Measurements from ENCODE around the gene DNAH1. TPM values are rescaled to one million over a fixed set of nuclear protein-coding genes. Genes with fewer than 3 reads are reported as not detected.

DNAH1 gene
- polyA plus RNA-seq, 1 donor (not counting 4 experiments of a cell fraction or from before 2014, with no cell fraction given) = 0.33 TPM

DNA sequence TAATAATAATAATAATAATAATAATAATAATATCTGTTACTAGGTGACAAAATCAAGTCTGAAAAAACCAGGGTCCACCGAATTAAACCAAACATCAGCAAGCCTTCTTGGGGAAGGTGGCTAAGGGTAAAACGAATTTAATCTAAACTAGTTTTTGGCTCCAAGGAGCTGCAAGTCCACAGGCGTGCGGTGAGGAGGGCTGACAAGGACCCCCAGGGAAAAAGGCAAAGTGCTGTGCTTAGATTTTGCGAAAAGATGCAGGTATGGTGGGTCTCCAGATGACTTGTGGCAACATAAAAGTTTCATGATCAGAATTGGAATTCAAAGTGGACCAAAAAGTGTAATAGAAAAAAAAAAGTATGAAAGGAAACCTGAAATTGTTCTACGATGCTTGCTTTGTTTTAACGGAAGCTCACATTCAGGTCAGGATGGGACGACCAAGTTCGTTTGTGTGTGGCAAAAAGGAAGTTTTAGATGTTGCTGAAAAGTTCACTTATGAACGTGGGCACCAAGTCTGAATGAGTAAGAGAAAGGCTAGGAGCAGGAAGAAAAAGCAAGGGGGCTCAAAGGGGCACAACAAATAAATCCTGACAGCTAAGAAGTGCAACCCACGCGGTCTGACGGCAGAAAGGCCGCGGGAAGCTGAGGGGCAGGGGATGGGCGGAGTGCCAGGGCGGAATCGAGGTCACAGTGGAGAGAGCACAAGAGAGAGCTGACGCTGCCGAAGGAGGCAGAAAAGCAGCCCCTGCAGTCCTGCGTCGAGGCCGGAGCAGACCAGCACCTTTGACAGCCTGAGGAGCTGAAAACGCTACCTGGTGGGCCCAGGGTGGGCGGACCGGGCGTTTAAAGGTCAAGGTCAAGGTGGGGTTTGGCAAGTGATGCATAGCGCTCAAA, 38.8 kb upstream of the DNAH1 start:
- no peak for DNase-seq (ENCODE audit: low read depth, low spot score)
- Histone ChIP-seq H2AFZ (ENCODE audit: control insufficient read depth, low read length) (no peak overlapping the region), H3K36me3 (ENCODE audit: control insufficient read depth in 2 of 2, extremely low read depth in 1 of 2, insufficient read depth in 2 of 2, low read length in 2 of 2) (peaks cover 1 to 11% of the 10 kb centered on the region in 2 experiments), H3K27ac (ENCODE audit: control insufficient read depth, insufficient read depth, low read length) (peak overlapping the region; percentile 93), H3K4me2 (ENCODE audit: control insufficient read depth, extremely low read depth, insufficient read depth, low read depth, low read length) (peak overlapping the region; percentile 98), H4K20me1 (ENCODE audit: control insufficient read depth, extremely low read depth, insufficient read depth, low read length) (peaks cover 7% of the 10 kb centered on the region), H3K79me2 (ENCODE audit: control insufficient read depth, insufficient read depth, low read length) (peaks cover 59% of the 10 kb centered on the region), H3K9me3 (ENCODE audit: control insufficient read depth, low read depth, low read length) (no peaks in the 10 kb centered on the region), H3K4me3 (ENCODE audit: control insufficient read depth in 2 of 3, extremely low read depth in 1 of 3, insufficient read depth in 2 of 3, low read depth in 1 of 3, low read length in 3 of 3) (peak overlapping the region; percentile 80 to 95 (median 86)), H3K9me1 (ENCODE audit: control insufficient read depth, extremely low read depth, insufficient read depth, low read length) (no peaks in the 10 kb centered on the region), H3K27me3 (ENCODE audit: control insufficient read depth, extremely low read depth, insufficient read depth, low read length) (no peaks in the 10 kb centered on the region), H3K4me1 (ENCODE audit: control insufficient read depth, extremely low read depth, insufficient read depth, low read length) (peaks cover 19% of the 10 kb centered on the region), H3K9ac (ENCODE audit: control insufficient read depth, extremely low read depth, insufficient read depth, low read length) (peak overlapping the region; percentile 98)
- TF ChIP-seq EZH2 (IDR thresholded peaks at IDR 0.05; ENCODE audit: low read length) = no peak
- TF ChIP-seq, protein P1, sequence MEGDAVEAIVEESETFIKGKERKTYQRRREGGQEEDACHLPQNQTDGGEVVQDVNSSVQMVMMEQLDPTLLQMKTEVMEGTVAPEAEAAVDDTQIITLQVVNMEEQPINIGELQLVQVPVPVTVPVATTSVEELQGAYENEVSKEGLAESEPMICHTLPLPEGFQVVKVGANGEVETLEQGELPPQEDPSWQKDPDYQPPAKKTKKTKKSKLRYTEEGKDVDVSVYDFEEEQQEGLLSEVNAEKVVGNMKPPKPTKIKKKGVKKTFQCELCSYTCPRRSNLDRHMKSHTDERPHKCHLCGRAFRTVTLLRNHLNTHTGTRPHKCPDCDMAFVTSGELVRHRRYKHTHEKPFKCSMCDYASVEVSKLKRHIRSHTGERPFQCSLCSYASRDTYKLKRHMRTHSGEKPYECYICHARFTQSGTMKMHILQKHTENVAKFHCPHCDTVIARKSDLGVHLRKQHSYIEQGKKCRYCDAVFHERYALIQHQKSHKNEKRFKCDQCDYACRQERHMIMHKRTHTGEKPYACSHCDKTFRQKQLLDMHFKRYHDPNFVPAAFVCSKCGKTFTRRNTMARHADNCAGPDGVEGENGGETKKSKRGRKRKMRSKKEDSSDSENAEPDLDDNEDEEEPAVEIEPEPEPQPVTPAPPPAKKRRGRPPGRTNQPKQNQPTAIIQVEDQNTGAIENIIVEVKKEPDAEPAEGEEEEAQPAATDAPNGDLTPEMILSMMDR (optimal IDR thresholded peaks at IDR 0.05 in 1 of 3, IDR thresholded peaks at IDR 0.05 in 1 of 3, conservative IDR thresholded peaks at IDR 0.05 in 1 of 3; ENCODE audit: extremely low read depth in 1 of 3, insufficient read depth in 2 of 3, low read length in 3 of 3) = no peak
- dilution Hi-C loops (cut with MboI; ENCODE audit: extremely low pct_ligation_motif_present, low sequenced_read_pairs) = no loop called here
- no peak for FAIRE-seq

DNA sequence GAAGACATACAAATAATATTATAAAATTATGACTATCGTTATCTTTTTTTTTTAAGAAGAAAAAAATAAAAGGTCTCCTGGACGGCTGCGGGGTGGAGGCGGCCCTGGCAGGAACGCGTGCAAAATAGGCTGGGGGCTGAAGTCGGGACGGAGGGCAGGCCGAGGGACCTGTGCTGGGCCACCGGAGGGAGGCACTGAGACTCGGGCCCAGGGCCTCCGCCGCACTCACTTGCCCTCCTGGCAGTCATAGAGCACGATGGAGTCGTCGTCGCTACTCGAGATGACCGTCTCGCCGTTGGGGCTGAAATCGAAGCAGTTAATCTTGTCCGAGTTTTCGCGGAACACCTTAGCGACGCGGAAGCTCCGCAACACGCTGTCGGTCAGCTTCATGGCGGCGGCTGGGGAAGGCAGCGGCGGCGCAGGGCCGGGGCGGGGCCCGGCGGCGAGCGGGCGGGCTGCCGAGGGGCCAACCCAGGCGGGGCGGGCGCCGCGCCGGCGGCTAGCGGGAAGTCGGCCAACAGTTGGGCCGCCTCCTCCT, 38.1 kb upstream of the DNAH1 start:
- Histone ChIP-seq H4K20me1 (ENCODE audit: control insufficient read depth, extremely low read depth, insufficient read depth, low read length) (peaks cover 2% of the 10 kb centered on the region), H3K4me3 (ENCODE audit: control insufficient read depth in 2 of 3, extremely low read depth in 1 of 3, insufficient read depth in 2 of 3, low read depth in 1 of 3, low read length in 3 of 3) (peak overlapping the region; percentile 80 to 95 (median 86))

More for the DNA sequence above, 38.1 kb upstream of the DNAH1 start:
- Histone ChIP-seq H3K36me3 (ENCODE audit: control insufficient read depth in 2 of 2, extremely low read depth in 1 of 2, insufficient read depth in 2 of 2, low read length in 2 of 2) (peaks cover 1 to 11% of the 10 kb centered on the region in 2 experiments), H3K9me1 (ENCODE audit: control insufficient read depth, extremely low read depth, insufficient read depth, low read length) (no peaks in the 10 kb centered on the region), H3K4me2 (ENCODE audit: control insufficient read depth, extremely low read depth, insufficient read depth, low read depth, low read length) (peak overlapping the region; percentile 98), H3K27ac (ENCODE audit: control insufficient read depth, insufficient read depth, low read length) (peak overlapping the region; percentile 93), H3K9ac (ENCODE audit: control insufficient read depth, extremely low read depth, insufficient read depth, low read length) (peak overlapping the region; percentile 98), H3K27me3 (ENCODE audit: control insufficient read depth, extremely low read depth, insufficient read depth, low read length) (no peaks in the 10 kb centered on the region), H3K9me3 (ENCODE audit: control insufficient read depth, low read depth, low read length) (no peaks in the 10 kb centered on the region), H2AFZ (ENCODE audit: control insufficient read depth, low read length) (peak overlapping the region; percentile 93), H3K79me2 (ENCODE audit: control insufficient read depth, insufficient read depth, low read length) (peaks cover 52% of the 10 kb centered on the region), H3K4me1 (ENCODE audit: control insufficient read depth, extremely low read depth, insufficient read depth, low read length) (peaks cover 19% of the 10 kb centered on the region)
- TF ChIP-seq EZH2 (IDR thresholded peaks at IDR 0.05; ENCODE audit: low read length) = no peak
- TF ChIP-seq, protein P1 (optimal IDR thresholded peaks at IDR 0.05 in 1 of 3, IDR thresholded peaks at IDR 0.05 in 1 of 3, conservative IDR thresholded peaks at IDR 0.05 in 1 of 3; ENCODE audit: extremely low read depth in 1 of 3, insufficient read depth in 2 of 3, low read length in 3 of 3) = peak in 2 of 3 experiments; percentile 20 to 57
- dilution Hi-C loops (cut with MboI; ENCODE audit: extremely low pct_ligation_motif_present, low sequenced_read_pairs) = no loop called here
- FAIRE-seq = no peak
- DNase-seq (ENCODE audit: low read depth, low spot score) = no peak

Measured in keratinocyte (primary cell).